ENCODE measurements around the gene RASD2.

The RASD2 gene

DNA sequence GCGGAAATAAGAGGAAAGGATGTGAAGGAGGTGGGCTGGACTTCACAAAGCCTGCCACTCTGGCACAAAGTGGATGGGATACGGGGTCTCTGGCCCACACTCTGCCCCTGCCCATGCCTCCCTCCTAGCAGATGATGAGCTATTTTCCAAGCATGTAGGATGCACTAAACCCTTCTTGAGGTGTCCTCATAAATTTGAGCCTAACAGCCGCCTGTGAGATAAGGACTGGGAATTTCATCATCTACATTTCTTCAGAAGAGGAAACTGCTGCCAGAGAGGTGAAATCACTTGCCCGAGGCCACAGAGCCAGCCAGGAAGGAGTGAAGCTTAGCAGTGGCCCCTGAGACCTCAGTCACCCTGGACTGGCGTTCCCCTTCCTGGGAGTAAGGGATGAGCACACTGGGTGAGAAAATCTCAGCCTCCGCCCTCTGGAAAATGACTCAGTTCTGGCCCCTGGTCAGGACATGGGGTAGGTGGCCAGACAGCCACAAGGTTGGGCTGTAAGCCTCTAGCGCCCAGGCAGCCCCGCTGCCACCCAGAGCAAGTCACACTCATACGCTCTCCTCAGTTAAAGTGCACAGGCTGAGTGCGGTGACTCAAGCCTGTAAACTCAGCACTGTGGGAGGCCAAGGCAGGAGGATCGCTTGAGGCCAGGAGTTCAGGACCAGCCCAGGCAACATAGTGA lies 48.6 kb downstream of the RASD2 start:
- Mint-ChIP-seq H3K27me3 (no peaks in the 10 kb centered on the region), H3K27ac (no peak overlapping the region), H3K4me1 (ENCODE audit: low read depth) (no peaks in the 10 kb centered on the region), H3K4me3 (no peak overlapping the region), H3K36me3 (ENCODE audit: low read depth) (no peaks in the 10 kb centered on the region), H3K9me3 (no peaks in the 10 kb centered on the region)
- no peak for DNase-seq

DNA sequence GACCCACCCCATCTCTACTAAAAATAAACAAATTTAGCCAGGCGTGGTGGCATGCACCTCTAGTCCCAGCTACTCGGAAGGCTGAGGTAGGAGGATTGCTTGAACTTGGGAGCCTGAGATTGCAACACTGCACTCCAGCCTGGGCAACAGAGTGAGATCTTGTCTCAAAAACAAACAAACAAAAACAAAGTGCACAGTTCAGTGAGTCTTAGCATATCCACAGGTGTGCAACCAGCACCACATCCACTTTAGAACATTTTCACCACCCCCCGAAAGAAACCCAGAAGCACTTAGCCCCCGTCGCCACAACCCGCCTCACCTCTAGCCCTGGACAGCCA lies 49.1 kb downstream of the RASD2 start:
- no peak overlapping the region for H3K27ac Mint-ChIP-seq
- H3K4me3 Mint-ChIP-seq: no peak overlapping the region
- no peak for DNase-seq
- no peaks in the 10 kb centered on the region for H3K27me3 Mint-ChIP-seq
- H3K4me1 Mint-ChIP-seq (ENCODE audit: low read depth): no peaks in the 10 kb centered on the region
- H3K9me3 Mint-ChIP-seq: no peaks in the 10 kb centered on the region
- no peaks in the 10 kb centered on the region for H3K36me3 Mint-ChIP-seq (ENCODE audit: low read depth)

DNA sequence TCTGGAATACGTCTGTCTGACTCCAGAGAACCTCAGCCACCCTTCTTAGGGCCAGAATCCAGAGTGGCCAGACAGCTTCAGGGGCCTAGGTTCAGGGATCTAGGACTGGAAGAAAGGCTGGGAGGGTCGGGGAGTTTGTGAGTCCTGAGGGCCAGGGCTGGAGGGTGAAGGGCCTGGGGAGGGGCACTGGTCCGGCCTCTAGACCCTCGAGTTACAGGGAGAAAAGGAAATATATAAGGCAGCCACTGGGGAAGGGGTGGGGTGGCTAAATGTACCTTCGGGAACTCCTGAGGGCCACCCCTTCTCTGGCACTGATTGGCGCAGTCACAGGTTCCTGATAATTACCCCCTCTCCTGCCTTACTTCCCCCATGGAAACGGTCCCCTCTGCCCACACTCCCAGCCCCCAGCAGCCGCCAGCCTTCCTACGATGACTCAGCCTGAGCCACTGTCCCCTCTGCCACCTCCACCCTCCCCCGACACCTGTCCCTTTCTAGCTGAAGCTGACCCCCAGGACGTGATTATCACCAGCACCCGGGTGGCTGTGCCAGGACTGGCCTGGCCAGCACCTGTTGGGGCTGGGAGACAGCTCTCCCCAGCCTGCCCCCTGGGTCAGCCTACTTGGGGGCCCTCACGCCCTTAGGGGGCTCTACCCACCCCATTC lies 50.1 kb downstream of the RASD2 start:
- H3K36me3 Mint-ChIP-seq (ENCODE audit: low read depth): no peaks in the 10 kb centered on the region
- no peak overlapping the region for H3K27ac Mint-ChIP-seq
- H3K4me3 Mint-ChIP-seq: no peak overlapping the region
- no peaks in the 10 kb centered on the region for H3K9me3 Mint-ChIP-seq
- H3K4me1 Mint-ChIP-seq (ENCODE audit: low read depth): no peaks in the 10 kb centered on the region
- no peak for DNase-seq
- H3K27me3 Mint-ChIP-seq: no peaks in the 10 kb centered on the region

DNA sequence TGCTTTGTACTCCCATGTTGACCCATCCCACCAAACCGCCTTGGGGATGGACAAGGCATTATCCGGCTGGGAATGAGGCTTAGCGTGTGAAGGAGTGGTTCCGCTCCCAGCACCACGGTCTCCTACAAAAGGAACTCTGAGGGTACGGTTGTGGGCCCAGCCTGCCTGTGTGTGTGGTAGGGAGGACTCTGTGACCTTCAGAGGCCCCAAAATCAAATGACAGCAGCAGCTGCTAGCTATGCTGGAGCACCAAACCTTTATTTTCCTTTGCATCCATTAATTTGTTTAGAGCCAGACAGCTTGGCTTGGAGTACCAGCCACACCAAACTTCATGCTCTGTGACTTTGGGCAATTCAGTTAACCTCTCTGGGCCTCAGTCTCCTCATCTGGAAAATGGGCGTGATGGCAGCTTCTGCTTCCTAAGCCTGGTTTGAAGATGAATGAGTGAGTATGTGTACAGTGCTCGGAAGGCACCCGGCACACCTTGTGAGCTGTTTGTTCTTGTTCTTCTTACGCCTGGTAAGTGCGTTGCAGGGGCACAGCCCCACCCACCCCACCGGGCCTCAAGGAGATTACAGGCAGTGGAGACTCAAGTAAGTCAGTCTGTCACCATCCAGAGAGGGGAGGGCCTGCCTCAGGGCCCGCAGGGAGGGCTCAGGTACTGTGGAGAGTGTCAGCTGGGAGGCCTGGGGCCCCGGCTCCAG lies 51.2 kb downstream of the RASD2 start:
- Mint-ChIP-seq H3K36me3 (ENCODE audit: low read depth) (no peaks in the 10 kb centered on the region), H3K4me3 (no peak overlapping the region), H3K9me3 (no peaks in the 10 kb centered on the region), H3K4me1 (ENCODE audit: low read depth) (no peaks in the 10 kb centered on the region), H3K27ac (no peak overlapping the region), H3K27me3 (no peaks in the 10 kb centered on the region)
- DNase-seq: no peak

DNA sequence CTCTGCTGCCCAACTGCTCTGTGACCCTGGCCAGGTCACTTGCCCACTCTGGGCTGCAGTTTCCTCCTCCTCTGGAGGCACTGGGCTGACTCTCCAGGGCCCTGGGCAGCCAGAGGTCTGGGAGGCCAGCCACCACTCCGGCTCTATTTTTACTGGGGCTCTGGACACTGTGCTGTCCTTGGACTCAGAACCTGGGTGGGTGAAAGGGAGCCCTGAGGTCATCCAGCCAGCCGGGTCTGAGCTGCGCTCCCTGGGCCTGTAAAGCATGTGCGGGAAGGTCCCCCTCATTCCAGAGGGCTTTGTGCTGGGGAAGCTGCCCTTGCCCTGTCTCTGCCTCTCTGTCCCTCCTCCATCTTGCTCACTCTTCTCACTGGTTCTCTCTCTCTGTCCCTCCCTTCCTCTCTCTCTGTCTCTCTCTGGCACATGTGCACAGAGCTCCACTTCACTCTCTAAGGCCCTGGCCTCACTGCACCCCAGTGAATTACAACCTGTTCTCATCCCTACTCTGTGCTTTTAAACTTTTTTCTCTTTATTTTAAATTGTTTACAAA lies 51.9 kb downstream of the RASD2 start:
- Mint-ChIP-seq H3K4me1 (ENCODE audit: low read depth) (no peaks in the 10 kb centered on the region), H3K4me3 (no peak overlapping the region), H3K36me3 (ENCODE audit: low read depth) (no peaks in the 10 kb centered on the region), H3K27ac (no peak overlapping the region), H3K9me3 (no peaks in the 10 kb centered on the region), H3K27me3 (no peaks in the 10 kb centered on the region)
- DNase-seq: no peak

DNA sequence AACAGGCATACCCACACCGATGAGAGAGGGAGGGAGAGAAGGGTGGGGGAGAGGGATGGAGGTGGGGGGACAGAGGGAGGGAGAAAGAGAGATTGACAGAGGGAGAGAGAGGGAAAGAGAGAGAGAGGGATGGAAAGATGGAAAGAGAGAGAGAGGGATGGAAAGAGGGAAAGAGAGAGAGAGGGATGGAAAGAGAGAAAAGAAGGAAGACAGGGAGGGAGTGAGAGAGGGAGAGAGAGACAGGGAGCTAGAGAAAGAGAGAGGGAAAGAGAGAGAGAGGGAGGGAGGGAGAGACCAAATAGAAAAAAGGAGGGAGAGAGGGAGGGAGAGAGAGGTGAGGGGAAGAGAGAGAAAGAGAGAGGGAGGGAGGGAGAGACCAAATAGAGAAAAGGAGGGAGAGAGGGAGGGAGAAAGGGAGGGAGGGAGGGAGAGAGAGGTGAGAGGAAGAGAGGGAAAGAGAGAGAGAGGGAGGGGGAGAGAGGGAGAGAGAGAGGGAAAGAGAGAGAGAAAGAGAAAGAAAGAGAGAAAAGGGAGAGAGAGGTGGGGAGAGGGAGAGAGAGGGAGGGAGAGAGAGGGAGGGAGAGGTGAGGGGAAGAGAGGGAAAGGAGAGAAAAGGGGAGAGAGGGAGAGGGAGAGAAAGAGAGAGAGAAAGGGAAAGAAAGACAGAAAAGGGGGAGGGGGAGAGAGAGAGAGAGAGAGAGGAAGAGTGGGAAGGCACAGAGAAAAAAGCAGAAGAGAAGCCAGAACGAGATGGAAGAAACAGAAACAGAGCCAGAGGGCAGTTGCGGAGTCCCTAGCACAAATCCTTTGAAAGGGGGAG lies 52.6 kb downstream of the RASD2 start:
- H3K27me3 Mint-ChIP-seq: no peaks in the 10 kb centered on the region
- no peak for DNase-seq
- H3K36me3 Mint-ChIP-seq (ENCODE audit: low read depth): no peaks in the 10 kb centered on the region
- H3K4me1 Mint-ChIP-seq (ENCODE audit: low read depth): no peaks in the 10 kb centered on the region
- H3K27ac Mint-ChIP-seq: no peak overlapping the region
- H3K4me3 Mint-ChIP-seq: no peak overlapping the region
- no peaks in the 10 kb centered on the region for H3K9me3 Mint-ChIP-seq

DNA sequence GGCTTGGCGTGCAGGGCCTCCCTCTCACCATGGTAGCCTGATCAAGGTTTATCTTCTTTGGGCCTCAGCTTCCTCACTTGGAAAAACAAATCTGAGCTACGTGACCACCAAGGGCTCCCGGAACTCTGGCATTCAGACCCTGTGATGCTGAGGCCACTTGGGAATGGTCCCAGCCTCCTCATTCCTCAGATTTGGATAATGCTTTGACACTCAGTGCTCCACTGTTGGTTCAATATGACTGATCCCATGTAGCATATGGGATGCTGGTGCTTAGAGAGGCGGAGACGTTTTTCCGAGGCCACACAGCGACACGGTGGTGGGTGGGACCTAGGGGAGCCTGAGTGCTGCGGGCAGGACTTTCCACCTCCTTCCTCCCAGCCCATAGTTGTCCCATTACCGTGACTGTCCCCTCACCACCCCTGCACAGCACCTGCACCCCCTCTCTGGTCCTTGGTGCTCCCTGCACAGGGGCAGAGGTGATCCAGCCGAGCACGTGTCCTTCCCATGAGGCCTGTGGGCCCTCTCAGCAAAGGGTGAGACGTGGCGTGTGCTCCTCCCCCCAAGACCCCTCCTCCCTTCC lies 53.4 kb downstream of the RASD2 start:
- no peaks in the 10 kb centered on the region for H3K9me3 Mint-ChIP-seq
- no peaks in the 10 kb centered on the region for H3K27me3 Mint-ChIP-seq
- H3K4me3 Mint-ChIP-seq: no peak overlapping the region
- no peak for DNase-seq
- H3K4me1 Mint-ChIP-seq (ENCODE audit: low read depth): no peaks in the 10 kb centered on the region
- no peaks in the 10 kb centered on the region for H3K36me3 Mint-ChIP-seq (ENCODE audit: low read depth)
- H3K27ac Mint-ChIP-seq: no peak overlapping the region

DNA sequence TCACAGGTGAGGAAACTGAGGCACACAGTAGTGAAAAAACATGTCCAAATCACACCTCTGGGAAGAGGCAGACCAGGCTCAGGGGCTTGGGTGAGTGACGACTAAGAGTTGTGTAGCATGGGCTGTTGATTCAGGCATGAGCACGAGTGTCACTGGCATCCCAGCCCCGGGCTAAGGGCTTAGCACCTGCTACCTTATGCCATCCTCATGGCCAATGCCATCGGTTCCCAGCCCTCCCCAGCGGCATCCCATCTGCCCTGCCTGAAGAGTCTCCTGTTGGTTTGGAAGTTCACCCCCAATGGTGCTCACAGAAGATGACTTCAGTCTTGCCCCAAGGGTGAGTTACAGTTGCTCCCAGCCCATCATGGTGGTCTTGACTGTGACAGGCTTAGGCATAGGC lies 54.1 kb downstream of the RASD2 start:
- Mint-ChIP-seq H3K4me1 (ENCODE audit: low read depth) (no peaks in the 10 kb centered on the region), H3K4me3 (no peak overlapping the region), H3K9me3 (no peaks in the 10 kb centered on the region), H3K27ac (no peak overlapping the region), H3K36me3 (ENCODE audit: low read depth) (no peaks in the 10 kb centered on the region), H3K27me3 (no peaks in the 10 kb centered on the region)
- no peak for DNase-seq

DNA sequence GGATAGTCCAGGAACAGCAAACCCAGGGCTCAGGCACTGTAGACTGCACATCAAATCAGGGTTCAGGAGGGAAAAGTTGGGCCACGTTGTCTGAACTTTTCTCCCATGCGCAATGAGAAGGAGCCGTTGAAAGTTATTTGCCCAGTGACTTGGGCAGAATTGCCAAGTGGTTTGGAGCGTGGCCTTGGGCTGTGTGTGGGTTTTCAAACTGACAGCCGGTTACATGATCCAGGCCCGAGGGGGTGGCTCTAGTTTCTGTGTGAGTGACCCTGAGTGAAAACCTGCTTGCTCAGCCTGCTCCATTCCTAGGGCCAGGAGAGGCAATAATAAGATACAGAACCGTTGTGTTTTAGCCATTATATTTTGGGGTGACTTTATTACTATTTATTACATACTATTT lies 56.2 kb downstream of the RASD2 start:
- Mint-ChIP-seq H3K36me3 (ENCODE audit: low read depth) (no peaks in the 10 kb centered on the region), H3K9me3 (no peaks in the 10 kb centered on the region), H3K27ac (no peak overlapping the region), H3K4me1 (ENCODE audit: low read depth) (no peaks in the 10 kb centered on the region), H3K4me3 (no peak overlapping the region), H3K27me3 (no peaks in the 10 kb centered on the region)
- DNase-seq: no peak

DNA sequence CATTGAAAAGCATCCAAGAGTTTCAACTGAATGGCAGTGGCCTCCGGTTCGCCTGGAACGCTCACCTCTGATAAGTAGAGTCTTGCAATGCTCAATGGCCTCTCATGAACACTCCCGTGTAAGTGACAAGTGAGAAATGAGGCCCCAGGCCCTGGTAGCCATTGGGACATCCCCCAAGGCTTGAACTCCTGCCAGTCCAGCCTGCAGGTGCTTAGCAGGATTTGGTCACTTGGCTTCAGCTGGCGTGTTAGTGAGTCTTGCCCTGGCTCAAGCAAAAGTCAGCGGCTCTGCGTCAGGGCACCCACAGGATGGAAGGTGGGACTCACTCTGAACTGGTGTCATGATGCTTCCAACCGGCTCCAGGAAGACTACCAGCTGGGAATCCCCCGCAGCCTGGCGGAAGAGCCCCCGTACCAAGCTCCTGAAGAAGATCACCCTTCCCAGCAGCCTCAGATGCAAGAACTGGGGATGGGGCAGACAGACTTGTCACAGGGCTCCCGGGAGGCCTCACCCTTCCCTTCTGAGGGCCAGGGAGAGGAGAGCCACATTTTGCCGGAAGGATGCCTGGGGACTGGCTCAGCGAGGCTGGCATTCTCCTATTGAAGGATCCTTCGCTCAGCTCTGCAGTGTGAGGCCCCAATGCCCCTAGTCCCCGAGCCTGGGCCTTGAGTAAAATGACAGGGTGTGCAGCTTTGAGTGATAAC lies 57.2 kb downstream of the RASD2 start:
- H3K27ac Mint-ChIP-seq: no peak overlapping the region
- H3K9me3 Mint-ChIP-seq: no peaks in the 10 kb centered on the region
- H3K4me3 Mint-ChIP-seq: no peak overlapping the region
- no peaks in the 10 kb centered on the region for H3K27me3 Mint-ChIP-seq
- H3K4me1 Mint-ChIP-seq (ENCODE audit: low read depth): no peaks in the 10 kb centered on the region
- DNase-seq: no peak
- no peaks in the 10 kb centered on the region for H3K36me3 Mint-ChIP-seq (ENCODE audit: low read depth)

DNA sequence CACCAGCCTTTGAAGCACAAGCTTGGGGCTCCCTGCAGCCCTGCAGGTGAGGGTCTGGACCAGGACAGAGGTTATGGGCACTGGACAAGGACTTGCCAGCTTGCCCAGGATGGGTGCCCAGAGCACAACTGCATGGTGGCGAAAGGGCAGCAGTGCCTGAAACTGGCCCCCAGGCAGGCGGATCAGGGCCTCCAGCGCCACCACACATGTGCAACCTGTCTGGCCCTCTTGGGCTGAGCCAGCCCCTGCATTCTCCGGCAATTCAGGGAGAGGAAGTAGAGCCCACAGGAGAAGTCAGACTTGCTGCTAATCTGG lies 57.7 kb downstream of the RASD2 start:
- Mint-ChIP-seq H3K9me3 (no peaks in the 10 kb centered on the region), H3K27ac (no peak overlapping the region), H3K4me1 (ENCODE audit: low read depth) (peaks cover 2% of the 10 kb centered on the region), H3K27me3 (no peaks in the 10 kb centered on the region), H3K4me3 (no peak overlapping the region), H3K36me3 (ENCODE audit: low read depth) (no peaks in the 10 kb centered on the region)
- no peak for DNase-seq

DNA sequence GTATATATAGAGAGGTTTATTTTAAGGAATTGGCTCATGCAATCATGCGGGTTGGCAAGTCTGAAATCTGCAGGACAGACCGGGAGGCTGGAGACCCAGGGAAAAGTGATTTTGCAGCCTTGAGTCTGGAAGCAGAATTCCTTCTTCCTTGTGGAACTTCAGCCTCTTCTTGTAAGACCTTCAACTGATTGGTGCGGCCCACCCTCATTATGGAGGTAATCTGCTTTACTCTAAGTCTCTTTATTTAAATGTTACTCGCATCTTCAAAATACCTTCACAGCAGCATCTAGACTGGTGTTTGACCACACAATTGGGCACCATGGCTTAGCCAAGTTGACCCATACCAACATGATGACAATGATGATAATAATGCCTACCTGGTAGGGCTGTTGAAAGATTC lies 58.7 kb downstream of the RASD2 start:
- Mint-ChIP-seq H3K36me3 (ENCODE audit: low read depth) (no peaks in the 10 kb centered on the region), H3K27ac (no peak overlapping the region), H3K4me1 (ENCODE audit: low read depth) (peaks cover 4% of the 10 kb centered on the region), H3K4me3 (no peak overlapping the region), H3K27me3 (no peaks in the 10 kb centered on the region), H3K9me3 (no peaks in the 10 kb centered on the region)
- DNase-seq: no peak

DNA sequence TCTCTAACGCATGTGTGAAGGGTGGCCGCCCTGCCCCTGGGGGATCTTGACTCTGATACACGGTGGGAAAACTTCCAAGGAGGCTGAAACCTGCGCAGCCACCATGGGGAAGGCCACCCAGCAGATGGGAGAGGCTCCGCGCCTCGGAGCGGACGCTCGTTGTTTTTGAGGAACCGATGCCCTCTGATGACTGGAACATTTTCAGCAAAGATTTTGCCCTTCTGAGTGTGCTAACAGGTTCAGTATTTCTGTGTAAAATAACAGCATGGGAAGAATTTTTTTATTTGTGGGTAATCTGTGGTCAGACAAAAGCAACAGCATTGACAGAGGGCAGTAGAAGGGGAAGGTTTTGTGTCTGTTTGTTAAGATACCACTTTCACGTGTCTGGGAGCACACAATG lies 59.8 kb downstream of the RASD2 start:
- H3K4me1 Mint-ChIP-seq (ENCODE audit: low read depth): peaks cover 15% of the 10 kb centered on the region
- H3K4me3 Mint-ChIP-seq: no peak overlapping the region
- no peaks in the 10 kb centered on the region for H3K9me3 Mint-ChIP-seq
- DNase-seq: no peak
- H3K27ac Mint-ChIP-seq: no peak overlapping the region
- no peaks in the 10 kb centered on the region for H3K36me3 Mint-ChIP-seq (ENCODE audit: low read depth)
- H3K27me3 Mint-ChIP-seq: no peaks in the 10 kb centered on the region

DNA sequence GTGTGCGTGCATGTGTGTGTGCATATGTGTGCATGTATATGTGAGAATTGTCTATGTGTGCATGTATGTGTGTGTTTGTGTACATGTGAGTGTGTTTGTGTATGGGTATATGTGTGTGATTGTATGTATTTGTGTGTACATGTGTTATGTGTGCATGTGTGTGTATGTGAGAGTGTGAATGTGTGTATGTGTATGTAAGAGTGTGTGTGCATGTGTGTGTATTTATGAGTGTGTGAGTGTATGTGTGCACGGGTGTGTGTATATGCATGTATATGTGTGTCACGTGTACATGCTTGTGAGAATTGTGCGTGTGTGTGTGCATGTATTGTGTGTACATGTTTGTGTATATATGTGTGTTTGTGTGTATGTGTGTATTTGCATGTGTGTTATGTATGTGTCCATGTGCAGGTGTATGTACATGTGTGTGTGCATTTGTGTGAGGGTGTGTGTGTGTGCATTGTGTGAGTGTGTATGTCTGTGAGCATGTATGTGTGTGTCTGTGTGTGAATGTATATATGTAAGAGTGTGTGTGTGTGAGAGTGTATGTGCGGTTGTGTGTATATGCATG lies 60.5 kb downstream of the RASD2 start:
- Mint-ChIP-seq H3K4me1 (ENCODE audit: low read depth) (peaks cover 16% of the 10 kb centered on the region), H3K27me3 (peaks cover 1% of the 10 kb centered on the region)

More for the DNA sequence above, 60.5 kb downstream of the RASD2 start:
- Mint-ChIP-seq H3K27ac (no peak overlapping the region), H3K36me3 (ENCODE audit: low read depth) (no peaks in the 10 kb centered on the region), H3K4me3 (no peak overlapping the region), H3K9me3 (no peaks in the 10 kb centered on the region)
- no peak for DNase-seq

Measured in activated T-cell treated with anti-CD3 and anti-CD28 coated beads, Interleukin-2, amount 50 U/mL, for 24 hours (primary cell).